Inferior parietal cortex (tissue), 1 donor: ENCODE results near the gene NPPB.

Source experiments
- DNase-seq: peaks from one replicate; pipeline ENCODE4 v3.0.0-alpha.2; 2016; ENCODE audit errors: extremely low spot score

Gene NPPB

DNA sequence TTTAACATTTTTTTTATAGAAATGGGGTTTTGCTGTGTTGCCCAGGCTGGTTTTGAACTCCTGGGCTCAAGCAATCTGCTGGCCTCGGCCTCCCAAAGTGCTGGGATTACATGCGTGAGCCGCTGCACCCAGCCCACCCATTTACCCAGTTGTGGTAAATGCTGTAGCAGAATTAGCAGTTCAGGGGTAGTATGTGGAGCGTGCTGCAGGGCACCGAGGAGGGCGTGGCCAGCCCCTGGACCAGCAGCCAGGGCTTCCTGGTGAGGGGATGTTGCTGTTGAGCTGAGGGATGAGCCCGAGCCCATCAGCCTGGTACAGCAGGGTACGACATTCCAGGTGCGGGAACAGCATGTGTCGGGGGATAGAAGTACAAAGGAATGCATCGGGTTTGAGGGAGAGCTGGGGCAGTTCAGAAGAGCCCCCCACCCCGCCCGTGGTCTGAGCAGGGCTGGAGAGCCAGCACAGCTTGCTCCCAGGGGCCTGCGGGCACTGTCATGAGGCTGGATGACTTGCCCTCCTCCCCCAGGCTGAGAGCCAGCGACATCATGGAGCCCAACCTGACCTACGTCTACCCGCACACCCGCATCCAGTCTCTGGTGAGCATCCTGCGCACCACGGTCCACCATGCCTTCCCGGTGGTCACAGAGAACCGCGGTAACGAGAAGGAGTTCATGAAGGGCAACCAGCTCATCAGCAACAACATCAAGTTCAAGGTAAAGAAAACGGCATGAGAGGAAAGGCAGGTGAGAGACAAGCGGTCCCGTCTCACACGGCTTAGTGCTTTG lies 23.1 kb downstream of the NPPB start:
- DNase-seq = no peak

DNA sequence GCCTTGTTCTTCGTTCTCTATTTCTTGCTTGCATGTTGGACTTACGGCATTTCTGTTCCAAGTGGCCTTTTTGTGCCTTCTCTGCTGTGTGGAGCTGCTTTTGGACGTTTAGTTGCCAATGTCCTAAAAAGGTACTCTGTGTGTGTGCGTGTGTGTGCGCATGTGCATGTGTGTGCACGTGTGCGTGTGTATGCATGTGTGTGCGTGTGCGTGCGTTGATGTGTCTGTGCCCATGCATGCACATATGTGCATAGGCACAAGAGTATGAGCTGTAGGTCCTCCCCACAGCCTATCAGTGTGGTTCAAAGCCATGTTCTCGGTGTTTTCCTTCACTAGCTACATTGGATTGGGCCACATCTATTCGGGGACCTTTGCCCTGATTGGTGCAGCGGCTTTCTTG lies 24.8 kb downstream of the NPPB start:
- DNase-seq = no peak

DNA sequence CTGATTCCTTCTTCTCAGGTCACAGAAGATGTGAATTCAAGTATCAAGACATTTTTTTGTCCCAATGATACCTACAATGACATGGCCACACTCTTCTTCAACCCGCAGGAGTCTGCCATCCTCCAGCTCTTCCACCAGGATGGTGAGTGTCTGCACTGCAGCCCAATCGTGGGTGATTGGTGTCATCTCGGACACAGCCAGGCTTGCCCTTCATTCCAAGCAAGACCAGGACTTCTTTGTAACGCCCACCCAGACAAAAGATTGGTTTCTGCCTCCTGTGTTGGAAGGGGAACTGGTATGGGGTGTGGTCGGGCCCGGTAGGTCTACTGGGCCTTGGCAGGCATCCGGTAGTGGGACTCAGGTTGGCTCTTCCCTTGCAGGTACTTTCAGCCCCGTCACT lies 25.2 kb downstream of the NPPB start:
- no peak for DNase-seq

DNA sequence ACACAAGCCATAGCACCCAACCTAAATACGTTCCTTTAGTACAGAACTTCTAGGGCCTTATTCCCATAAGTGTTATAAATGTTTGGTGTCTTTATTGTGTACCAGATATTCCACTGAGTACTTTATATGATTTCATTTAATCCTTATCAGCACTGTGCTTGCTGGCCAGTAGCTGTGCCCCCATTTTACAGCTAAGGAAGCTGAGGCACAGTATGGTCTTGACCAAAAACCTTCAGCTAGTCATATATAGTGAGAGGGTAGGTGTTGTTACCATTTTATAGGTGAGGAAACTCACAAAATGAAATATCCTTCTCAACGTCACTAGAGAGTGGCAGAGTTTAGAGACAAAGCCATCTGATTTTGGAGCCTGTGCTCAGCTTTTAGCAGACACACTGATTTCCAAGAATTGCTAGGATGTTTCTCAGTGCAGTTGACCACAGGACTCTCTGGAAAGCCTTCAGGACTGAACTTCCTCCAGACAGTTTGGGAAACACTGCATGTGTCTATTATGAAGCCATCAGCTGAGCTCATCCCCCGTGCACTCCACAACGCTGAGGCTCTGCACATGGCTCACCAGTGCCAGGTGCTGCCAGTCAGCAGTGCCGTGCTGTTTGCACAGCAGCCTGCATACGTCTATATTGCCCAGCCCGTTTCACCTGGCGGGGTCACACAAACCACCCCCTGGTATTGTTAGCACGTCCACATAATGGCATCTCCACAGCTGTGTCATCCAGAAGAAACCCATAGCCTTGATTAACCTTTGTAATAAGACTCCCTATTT lies 26.6 kb downstream of the NPPB start:
- no peak for DNase-seq

DNA sequence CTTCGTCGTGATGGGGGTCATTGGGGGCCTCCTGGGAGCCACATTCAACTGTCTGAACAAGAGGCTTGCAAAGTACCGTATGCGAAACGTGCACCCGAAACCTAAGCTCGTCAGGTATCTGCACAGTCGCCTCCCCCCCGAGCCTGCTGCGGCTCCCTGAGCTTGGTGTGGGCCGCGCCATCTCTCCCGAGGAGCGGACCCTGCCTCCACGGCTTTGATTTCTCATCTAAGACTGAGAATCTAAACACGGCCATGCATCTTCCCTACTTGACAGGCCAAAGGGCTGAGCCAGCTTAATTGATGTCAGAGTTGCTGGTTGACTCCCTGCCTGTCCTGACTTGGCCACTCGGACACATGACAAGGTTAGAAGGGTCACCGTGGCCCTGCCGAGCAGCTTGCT lies 30.2 kb downstream of the NPPB start:
- no peak for DNase-seq

DNA sequence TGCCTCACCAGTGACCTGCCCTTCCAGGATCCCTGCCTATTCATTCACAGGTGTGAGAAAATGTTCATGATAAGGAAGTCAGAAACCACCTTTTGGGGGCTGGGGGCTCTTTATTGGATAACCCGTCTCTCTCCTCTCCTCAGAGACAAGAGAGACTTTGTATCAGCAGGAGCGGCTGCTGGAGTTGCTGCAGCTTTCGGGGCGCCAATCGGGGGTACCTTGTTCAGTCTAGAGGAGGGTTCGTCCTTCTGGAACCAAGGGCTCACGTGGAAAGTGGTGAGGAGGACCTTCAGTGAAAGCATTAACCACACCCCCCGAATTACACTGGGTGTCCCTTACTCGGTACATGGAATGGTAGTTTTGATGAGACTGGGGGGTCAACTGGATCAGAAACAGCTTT lies 31.8 kb downstream of the NPPB start:
- no peak for DNase-seq

DNA sequence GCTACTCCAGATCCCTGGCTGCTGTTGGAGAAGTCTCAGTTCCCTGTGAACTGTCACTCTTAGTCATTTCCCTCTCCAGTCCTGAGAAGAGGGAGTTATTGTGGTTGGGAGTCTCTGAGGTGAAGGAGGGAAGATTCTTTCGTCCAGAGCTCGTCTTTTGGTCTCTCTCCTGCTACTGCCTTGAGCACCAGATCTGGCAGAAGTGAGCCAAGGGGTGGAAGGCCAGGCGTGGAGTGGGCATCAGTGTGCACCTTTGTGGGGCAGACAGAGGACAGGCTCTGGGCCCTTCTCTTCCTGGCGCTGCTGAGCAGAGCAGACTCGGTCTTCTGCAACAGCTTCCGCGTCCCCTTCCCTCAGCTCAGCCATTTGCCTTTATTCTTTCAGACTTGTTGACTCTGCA lies 33.6 kb downstream of the NPPB start:
- no peak for DNase-seq

DNA sequence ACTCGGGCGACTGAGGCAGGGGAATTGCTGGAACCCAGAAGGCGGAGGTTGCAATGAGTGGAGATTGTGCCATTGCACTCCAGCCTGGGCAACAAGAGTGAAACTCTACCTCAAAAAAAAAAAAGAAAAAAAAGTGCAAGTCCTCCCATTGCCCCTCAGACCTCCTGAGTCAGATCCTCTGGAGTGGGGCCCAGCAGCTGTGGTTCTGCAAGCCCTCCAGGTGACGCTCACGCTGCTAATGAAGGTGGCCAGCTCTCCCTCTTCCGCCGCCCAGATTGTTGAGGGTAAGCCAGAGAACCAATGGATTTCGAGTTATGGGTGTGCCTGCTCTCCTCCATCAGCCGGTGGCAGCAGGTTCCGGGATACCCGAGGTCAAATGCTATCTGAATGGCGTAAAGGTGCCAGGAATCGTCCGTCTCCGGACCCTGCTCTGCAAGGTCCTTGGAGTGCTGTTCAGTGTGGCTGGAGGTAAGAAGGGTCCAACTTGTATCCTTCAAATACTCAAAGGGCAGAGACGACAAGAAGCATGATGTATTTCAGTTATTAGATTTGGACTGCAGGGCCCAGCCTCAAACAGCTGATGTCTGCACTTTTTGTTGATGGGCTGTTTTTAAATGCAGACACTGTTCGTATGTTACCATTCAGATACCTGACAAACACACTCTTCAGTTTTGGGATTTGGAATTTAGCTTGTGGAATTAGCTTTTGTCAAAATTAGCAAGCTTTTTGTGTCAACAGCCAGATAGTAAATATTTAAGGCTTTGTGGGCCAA lies 35.2 kb downstream of the NPPB start:
- no peak for DNase-seq

DNA sequence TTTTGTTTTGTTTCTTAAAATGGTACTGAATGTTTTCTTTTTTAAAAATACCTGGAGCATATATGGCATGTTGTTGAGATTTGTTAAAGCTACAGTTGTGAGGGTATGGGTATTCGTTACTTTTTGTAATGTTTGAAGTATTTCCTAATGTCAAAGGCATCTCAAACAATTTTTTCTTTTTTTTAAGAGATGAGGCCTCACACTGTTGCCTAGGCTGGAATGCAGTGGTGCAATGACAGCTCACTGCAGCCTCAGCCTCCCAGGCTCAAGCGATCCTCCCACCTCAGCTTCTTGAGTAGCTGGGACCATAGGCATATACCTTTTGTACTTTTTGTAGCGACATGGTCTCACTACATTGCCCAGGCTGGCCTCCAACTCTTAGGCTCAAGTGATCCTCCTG lies 36.7 kb downstream of the NPPB start:
- no peak for DNase-seq

DNA sequence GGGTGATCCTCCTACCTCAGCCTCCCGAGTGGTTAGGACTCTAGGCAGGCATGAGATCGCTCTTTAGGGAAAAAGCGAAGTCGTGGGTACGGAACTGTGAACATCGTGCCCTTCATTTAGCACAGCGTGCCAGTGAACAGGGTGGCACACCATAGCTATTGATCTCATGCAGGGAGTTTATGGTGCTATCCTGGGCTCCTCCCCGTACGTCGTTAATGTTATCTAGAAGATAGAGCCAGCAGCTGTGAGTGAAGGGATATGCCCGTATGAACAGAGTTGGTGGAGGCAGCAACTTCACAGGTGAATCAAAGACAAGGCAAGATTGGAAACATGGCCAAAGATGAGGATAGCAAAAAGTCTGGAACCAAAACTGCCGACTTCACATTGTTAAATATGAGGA lies 41.6 kb downstream of the NPPB start:
- DNase-seq = no peak

DNA sequence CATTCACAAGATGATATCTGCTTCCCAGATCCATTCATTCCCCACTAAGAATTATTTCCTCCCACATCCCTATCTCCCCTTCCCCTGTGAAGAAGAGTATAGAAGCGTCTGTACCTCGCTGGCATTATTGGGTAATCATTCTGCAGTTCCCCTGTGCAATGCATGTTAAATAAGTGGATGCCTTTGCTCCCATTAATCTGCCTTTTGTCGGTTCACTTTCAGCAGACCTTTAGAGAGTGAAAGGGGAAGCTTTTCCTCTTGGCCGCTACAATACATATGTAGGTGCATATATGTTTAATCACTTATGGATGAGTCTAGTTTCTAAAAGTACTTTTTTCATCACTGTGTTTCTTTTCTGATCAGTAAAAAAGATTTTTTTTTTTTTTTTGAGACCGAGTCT lies 45.7 kb downstream of the NPPB start:
- no peak for DNase-seq
